AML-193 (cell line): ENCODE measurements around the gene FURIN.
"Not testable (repeated sequence)": the region's sequence is repeated elsewhere in the genome, so short reads cannot be mapped to it uniquely, and the experiment has no call there.

Experiments used
- DNase-seq, 2 experiments: peaks; one replicate each; lab custom pipeline; 2025; lab: John Stamatoyannopoulos, UW

The FURIN gene

GRCh38 chr15:90870354-90871138 is 2.2 kb downstream of the FURIN start:
- no peak for DNase-seq

GRCh38 chr15:90871139-90871715 is 2.8 kb downstream of the FURIN start:
- no peak for DNase-seq

GRCh38 chr15:90871716-90872485 is 3.5 kb downstream of the FURIN start:
- no peak for DNase-seq

DNA sequence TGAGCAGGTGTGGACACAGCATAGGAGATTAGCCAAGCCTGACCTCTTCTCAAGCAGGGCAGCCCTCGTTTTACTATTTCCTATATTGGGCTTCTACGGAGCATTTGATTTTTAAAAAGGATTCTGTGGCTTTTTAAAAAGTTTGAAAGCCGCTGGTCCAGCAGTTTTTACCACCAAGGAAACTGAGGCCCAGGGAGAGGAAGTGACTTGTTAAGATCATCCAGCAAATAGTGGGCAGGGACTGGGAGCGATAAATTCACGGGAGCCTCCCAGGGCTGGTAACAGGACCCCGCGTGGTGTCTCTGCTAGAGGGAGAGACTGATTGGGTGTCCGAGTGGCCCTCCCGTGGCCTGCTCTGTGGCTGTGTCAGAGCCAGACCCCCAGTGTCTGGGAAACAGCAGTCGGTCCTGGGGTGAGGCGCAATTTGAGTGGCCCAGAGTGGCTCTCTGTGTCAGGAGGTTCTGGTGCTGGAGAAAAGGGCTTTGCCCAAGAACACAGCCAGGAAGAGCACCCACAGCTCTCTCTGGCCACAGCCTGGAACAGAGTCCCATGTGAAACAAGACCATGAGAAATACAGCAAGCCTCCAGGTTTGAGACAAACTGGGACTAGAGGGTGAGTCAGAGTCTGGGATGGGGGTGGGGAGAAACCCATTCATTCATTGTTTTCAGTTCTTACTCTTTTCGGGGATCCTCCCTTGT is 4.2 kb downstream of the FURIN start:
- no peak for DNase-seq

- DNase-seq, result no peak
Observed at GRCh38 chr15:90873488-90873997, 5.2 kb downstream of the FURIN start.

DNA sequence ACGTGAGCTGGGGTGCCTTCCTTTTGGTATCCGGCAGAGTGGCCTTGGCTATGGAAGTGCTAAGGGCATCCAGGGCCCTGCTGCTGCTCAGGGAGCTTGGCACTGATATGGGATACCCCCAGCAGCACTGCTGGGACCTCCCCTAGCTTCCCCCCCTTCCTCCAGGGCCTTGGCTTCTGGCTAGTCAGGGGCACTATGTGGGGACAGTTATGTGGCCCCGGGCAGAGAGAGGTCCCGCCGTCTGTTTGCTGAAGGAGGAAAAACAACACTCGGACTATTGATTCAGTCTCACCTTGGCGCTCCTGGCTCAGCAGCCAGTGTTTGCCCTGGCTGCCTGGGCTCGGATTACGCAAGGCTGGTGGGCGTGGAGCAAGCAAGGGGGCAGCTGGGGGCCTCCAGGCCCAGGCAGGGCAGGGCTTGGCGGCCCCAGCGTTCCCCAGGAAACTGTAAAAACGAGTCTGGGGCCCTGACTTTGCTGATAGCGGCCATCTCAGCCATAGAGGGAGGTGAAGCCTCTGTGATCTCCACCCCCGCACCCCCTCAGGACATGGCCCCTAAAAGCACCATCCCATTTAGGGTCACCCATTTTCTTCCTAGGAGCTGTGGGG is 5.7 kb downstream of the FURIN start:
- DNase-seq, result no peak

- DNase-seq, result not testable (repeated sequence)
Observed at GRCh38 chr15:90874986-90875385, 6.6 kb downstream of the FURIN start.

- DNase-seq, result no peak
Observed at GRCh38 chr15:90875549-90875981, 7.2 kb downstream of the FURIN start.

DNA sequence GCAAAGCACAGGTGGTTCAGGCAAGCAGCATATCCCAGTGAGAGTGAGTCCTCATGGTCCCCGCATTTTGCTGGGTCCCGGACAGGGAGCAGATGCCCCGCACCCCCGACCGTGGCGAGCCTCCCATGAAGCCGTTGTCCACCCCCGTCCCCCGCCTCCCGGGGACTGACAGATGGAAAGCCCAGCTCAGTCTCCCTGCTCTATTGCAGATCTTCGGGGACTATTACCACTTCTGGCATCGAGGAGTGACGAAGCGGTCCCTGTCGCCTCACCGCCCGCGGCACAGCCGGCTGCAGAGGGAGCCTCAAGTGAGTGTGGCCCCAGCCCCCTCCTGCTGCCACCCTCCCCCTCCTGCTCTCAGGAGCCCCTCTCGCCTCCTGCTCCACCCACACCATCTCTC is 7.7 kb downstream of the FURIN start:
- DNase-seq, result no peak

DNA sequence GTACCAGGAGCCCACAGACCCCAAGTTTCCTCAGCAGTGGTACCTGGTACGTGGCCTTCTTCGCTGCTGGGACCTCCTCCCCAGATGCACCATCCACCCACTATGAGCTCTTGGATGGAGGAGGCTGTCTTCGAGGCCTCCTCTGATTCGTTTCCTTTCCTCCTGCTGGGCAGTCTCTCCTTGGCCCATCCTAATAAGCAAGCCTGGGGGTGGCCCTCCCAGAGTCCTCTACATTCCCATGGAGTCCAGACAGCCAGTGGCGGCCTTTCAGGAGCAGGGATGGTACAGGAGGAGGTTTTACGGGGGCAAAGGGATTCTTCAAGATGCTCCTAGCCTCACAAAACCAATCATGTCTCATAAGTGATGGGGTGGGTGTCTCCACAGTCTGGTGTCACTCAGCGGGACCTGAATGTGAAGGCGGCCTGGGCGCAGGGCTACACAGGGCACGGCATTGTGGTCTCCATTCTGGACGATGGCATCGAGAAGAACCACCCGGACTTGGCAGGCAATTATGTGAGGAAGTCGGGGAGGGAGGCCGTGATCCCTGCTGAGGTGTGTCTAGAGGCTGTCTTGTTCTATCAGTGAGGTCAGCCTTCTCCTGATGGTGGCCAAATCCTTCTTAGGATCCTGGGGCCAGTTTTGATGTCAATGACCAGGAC is 8.3 kb downstream of the FURIN start:
- no peak for DNase-seq

DNA sequence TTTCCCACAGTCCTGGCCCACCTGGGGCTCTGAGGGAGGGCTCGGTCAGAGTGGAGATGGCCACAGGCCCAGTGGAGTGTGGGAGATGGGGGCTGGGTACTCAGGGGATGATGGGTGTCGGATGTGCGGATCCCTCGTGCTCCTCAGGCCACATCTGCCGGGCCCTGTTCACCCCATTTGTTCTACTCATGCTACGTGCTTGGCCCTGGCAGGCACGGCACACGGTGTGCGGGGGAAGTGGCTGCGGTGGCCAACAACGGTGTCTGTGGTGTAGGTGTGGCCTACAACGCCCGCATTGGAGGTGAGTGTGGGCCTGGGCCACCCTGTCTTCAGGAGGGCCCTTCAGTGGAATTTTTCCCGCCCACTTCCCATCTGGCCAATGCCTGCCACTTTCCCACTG is 8.9 kb downstream of the FURIN start:
- no peak for DNase-seq

DNA sequence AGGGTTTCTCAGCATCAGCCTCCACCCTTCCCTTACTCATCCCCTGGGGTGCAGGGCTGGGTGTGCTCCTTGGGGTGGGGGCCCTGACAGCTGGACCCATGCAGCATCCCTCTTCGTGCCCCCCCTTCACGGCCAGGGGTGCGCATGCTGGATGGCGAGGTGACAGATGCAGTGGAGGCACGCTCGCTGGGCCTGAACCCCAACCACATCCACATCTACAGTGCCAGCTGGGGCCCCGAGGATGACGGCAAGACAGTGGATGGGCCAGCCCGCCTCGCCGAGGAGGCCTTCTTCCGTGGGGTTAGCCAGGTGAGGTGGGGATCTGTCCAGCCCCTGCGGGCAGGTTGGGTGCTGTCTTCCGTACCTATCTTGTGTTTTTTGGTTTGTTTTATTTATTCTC is 9.6 kb downstream of the FURIN start:
- DNase-seq, result no peak

GRCh38 chr15:90878660-90879059 is 10.3 kb downstream of the FURIN start:
- DNase-seq, result no peak

DNA sequence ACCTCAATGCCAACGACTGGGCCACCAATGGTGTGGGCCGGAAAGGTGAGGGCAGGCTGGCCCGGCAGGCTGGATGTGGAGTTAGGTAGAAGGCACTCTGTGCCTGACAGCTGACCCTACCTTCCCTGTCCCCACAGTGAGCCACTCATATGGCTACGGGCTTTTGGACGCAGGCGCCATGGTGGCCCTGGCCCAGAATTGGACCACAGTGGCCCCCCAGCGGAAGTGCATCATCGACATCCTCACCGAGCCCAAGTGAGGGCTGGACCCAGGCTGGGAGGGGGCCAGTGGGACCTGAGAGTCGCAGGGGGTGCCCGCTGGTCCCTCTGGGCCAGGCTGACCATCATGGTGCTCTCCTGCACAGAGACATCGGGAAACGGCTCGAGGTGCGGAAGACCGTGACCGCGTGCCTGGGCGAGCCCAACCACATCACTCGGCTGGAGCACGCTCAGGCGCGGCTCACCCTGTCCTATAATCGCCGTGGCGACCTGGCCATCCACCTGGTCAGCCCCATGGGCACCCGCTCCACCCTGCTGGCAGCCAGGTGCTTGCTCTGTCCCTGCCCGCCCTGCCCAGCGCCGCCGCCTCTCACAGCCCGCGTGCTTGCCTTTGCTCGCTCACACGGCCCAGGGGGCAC is 11.5 kb downstream of the FURIN start:
- DNase-seq, result no peak

DNA sequence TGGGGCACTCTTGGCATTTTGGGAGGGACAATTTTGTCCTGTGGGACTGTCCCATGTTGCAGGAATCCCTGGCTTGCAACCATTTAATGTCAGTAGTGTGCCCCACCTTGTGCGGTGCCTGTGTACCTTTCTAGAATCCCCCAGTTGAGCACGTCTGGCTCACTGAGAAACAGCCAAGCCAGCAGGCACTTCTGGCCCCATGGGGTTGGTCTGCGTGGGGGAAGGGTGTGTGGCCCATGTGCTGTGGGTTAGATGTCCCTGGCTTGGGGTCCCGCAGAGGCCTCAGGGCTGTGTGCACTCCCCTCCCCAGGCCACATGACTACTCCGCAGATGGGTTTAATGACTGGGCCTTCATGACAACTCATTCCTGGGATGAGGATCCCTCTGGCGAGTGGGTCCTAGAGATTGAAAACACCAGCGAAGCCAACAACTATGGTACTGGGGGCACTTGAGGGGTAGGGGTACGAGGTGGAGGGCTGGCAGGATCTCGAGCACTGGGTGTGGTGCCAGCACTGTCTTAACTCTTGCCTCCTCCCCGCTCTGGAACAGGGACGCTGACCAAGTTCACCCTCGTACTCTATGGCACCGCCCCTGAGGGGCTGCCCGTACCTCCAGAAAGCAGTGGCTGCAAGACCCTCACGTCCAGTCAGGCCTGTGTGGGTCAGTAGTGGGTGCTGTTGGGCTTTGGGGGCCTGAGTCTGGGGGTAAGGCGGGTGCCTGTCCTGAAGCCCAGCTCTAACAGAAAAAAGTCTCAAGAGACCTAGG is 12.2 kb downstream of the FURIN start:
- no peak for DNase-seq

DNA sequence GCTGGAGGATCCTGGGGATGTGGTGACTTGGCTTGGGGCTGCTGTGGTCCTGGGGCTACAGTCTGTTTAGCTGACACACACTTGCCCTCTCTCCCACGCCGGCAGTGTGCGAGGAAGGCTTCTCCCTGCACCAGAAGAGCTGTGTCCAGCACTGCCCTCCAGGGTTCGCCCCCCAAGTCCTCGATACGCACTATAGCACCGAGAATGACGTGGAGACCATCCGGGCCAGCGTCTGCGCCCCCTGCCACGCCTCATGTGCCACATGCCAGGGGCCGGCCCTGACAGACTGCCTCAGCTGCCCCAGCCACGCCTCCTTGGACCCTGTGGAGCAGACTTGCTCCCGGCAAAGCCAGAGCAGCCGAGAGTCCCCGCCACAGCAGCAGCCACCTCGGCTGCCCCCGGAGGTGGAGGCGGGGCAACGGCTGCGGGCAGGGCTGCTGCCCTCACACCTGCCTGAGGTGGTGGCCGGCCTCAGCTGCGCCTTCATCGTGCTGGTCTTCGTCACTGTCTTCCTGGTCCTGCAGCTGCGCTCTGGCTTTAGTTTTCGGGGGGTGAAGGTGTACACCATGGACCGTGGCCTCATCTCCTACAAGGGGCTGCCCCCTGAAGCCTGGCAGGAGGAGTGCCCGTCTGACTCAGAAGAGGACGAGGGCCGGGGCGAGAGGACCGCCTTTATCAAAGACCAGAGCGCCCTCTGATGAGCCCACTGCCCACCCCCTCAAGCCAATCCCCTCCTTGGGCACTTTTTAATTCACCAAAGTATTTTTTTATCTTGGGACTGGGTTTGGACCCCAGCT is 13.0 kb downstream of the FURIN start:
- DNase-seq, result no peak

GRCh38 chr15:90881978-90882721 is 13.8 kb downstream of the FURIN start:
- DNase-seq, result no peak

- DNase-seq, result no peak
Observed at GRCh38 chr15:90882781-90883525, 14.6 kb downstream of the FURIN start.
